ENCODE results near the gene TLDC2. TPM values are rescaled to one million over a fixed set of nuclear protein-coding genes. Genes with fewer than 3 reads are reported as not detected.

The TLDC2 gene
- total RNA-seq, 4 donors from 2014 or later, result 1.0 TPM; not detected in 2

- Histone ChIP-seq H3K4me1 (peaks cover 23 to 28% of the 10 kb centered on the region in 2 donors), H3K4me3 (no peak overlapping the region), H3K36me3 (no peaks in the 10 kb centered on the region), H3K27ac (peak overlapping the region; percentile 95 to 99), H3K9me3 (no peaks in the 10 kb centered on the region), H3K27me3 (no peaks in the 10 kb centered on the region)
- intact Hi-C loops (cut with DNase I; ENCODE audit: low total_unique reads), result no loop called here
- DNase-seq, result no peak
- no peak for TF ChIP-seq POLR2A (IDR thresholded peaks at IDR 0.05)
- TF ChIP-seq, protein P1, sequence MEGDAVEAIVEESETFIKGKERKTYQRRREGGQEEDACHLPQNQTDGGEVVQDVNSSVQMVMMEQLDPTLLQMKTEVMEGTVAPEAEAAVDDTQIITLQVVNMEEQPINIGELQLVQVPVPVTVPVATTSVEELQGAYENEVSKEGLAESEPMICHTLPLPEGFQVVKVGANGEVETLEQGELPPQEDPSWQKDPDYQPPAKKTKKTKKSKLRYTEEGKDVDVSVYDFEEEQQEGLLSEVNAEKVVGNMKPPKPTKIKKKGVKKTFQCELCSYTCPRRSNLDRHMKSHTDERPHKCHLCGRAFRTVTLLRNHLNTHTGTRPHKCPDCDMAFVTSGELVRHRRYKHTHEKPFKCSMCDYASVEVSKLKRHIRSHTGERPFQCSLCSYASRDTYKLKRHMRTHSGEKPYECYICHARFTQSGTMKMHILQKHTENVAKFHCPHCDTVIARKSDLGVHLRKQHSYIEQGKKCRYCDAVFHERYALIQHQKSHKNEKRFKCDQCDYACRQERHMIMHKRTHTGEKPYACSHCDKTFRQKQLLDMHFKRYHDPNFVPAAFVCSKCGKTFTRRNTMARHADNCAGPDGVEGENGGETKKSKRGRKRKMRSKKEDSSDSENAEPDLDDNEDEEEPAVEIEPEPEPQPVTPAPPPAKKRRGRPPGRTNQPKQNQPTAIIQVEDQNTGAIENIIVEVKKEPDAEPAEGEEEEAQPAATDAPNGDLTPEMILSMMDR (IDR thresholded peaks at IDR 0.05), result no peak
These were observed 28.3 kb upstream of the TLDC2 start for GRCh38 chr20:36847710-36848040.

- H3K36me3 ChIP-seq, result no peaks in the 10 kb centered on the region
- intact Hi-C loops (cut with DNase I; ENCODE audit: low total_unique reads), result no loop called here
- H3K4me3 ChIP-seq, result no peak overlapping the region
- no peaks in the 10 kb centered on the region for H3K27me3 ChIP-seq
- H3K4me1 ChIP-seq, result peaks cover 23% of the 10 kb centered on the region in 2 donors
- DNase-seq, result peak; percentile 80 to 88
- no peaks in the 10 kb centered on the region for H3K9me3 ChIP-seq
- H3K27ac ChIP-seq, result peak overlapping the region; percentile 95 to 99
- TF ChIP-seq POLR2A (IDR thresholded peaks at IDR 0.05), result peak; percentile 10
- TF ChIP-seq, protein P1 (IDR thresholded peaks at IDR 0.05), result no peak
These were observed 27.8 kb upstream of the TLDC2 start for GRCh38 chr20:36848078-36848660.

- Histone ChIP-seq H3K27me3 (no peaks in the 10 kb centered on the region), H3K4me1 (peaks cover 22 to 23% of the 10 kb centered on the region in 2 donors), H3K4me3 (no peak overlapping the region), H3K36me3 (no peaks in the 10 kb centered on the region), H3K9me3 (no peaks in the 10 kb centered on the region), H3K27ac (peak overlapping the region; percentile 95 to 99)
- intact Hi-C loops (cut with DNase I; ENCODE audit: low total_unique reads), result no loop called here
- TF ChIP-seq, protein P1 (IDR thresholded peaks at IDR 0.05), result no peak
- TF ChIP-seq POLR2A (IDR thresholded peaks at IDR 0.05), result no peak
- no peak for DNase-seq
These were observed 27.3 kb upstream of the TLDC2 start for GRCh38 chr20:36848677-36849076.

GRCh38 chr20:36849333-36850065 is 26.4 kb upstream of the TLDC2 start:
- Histone ChIP-seq H3K4me1 (peaks cover 23 to 29% of the 10 kb centered on the region in 2 donors), H3K36me3 (no peaks in the 10 kb centered on the region), H3K27ac (peak overlapping the region; percentile 95 to 99), H3K9me3 (no peaks in the 10 kb centered on the region), H3K4me3 (no peak overlapping the region), H3K27me3 (no peaks in the 10 kb centered on the region)
- no peak for DNase-seq
- TF ChIP-seq POLR2A (IDR thresholded peaks at IDR 0.05), result no peak
- TF ChIP-seq, protein P1 (IDR thresholded peaks at IDR 0.05), result no peak
- intact Hi-C loops (cut with DNase I; ENCODE audit: low total_unique reads), result no loop called here

DNA sequence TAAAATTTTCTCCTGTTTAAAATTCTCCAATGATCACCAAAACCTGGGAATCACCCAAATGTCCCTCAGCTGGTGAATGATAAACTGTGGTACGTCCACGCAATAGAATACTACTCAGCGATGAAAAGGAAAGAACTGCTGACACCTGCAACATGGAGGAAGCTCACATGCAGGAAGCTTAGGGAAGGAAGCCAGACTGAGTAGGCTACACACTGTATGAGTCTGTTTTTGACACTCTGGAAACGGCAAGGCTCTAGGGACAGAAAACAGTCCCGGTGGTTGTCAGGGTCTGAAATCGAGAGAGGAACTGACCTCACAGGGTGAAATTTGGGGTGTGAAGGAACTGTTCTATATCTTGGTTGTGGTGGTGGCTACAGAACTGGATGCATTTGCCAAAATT is 25.2 kb upstream of the TLDC2 start:
- H3K4me1 ChIP-seq, result peaks cover 21 to 35% of the 10 kb centered on the region in 2 donors
- no peak overlapping the region for H3K4me3 ChIP-seq
- TF ChIP-seq, protein P1 (IDR thresholded peaks at IDR 0.05), result no peak
- no peak for TF ChIP-seq POLR2A (IDR thresholded peaks at IDR 0.05)
- no peak for DNase-seq
- no peaks in the 10 kb centered on the region for H3K27me3 ChIP-seq
- no peaks in the 10 kb centered on the region for H3K9me3 ChIP-seq
- intact Hi-C loops (cut with DNase I; ENCODE audit: low total_unique reads), result no loop called here
- no peaks in the 10 kb centered on the region for H3K36me3 ChIP-seq
- peak overlapping the region; percentile 95 to 99 for H3K27ac ChIP-seq

All from uterus (tissue), 4 donors.